ENCODE results near the gene WDR5. TPM values are rescaled to one million over a fixed set of nuclear protein-coding genes. Genes with fewer than 3 reads are reported as not detected.

WDR5 gene
- total and polyA plus RNA-seq, 9 of the 15 experiments (the other 6 are each of a cell fraction or from before 2014, with no cell fraction given), result 3.0 to 56.8 (median 38.6) TPM

DNA sequence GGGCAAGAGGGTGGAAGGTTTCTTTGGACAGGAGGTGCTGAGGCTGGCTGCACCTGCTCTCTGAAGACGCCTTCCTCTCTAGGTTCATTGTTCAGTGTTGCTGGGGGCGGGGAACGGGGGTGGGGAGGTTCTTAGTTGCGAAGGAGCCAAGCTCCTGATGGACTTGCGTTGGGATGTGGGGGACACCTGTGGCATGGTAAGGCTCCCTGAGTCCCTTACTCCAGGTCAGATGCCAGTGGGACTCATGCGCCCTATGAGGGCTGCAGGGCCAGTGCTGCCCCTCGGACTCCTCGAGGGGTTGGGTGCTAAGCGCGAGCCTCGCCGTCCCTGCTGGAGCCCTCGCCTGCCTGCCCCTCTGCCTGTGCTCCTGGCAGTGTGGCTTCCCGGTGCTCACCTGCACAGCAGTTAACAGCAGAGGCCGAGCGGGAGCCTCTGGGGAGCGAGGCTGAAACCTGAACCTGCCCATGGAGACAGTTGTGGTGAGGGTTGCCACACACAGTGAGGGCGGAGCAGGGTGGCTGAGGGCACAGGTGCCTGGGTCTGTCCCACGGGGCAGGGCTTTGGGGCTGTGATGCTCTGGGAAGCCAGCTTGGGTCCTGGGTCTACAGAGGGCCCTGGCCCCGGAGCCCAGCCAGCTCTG, 23.0 kb downstream of the WDR5 start:
- H3K36me3 ChIP-seq (ENCODE audit: control insufficient read depth, insufficient read depth, low read length), result peaks cover 60% of the 10 kb centered on the region
- intact Hi-C loops (cut with micrococcal nuclease), result no loop called here
- ATAC-seq, result peak; percentile 19; the same call in 1 of the 3 replicates
- no peak overlapping the region for H3K9ac ChIP-seq (ENCODE audit: insufficient read depth in 1 of 2, low read depth in 2 of 2, low read length in 2 of 2)
- no peak for FAIRE-seq
- H3K4me1 ChIP-seq (replicated peaks in 1 of 2; ENCODE audit: control insufficient read depth in 2 of 2, insufficient read depth in 2 of 2, low read length in 2 of 2), result peaks cover 0 to 20% of the 10 kb centered on the region in 2 experiments; a peak in 1 of 5 replicates
- no peaks in the 10 kb centered on the region for H4K20me1 ChIP-seq (replicated peaks; ENCODE audit: control insufficient read depth, insufficient read depth, low read length)
- no peak overlapping the region for H2AFZ ChIP-seq (ENCODE audit: low read depth, low read length)
- ChIA-PET POLR2A (interaction anchor here (0.5 to 0.8 kb wide), 2 partner anchors 11 to 282 kb away, joined by 3 read pairs; no protein-coding TSS in a partner anchor), CTCF (ENCODE audit: low intra/inter-chr PET ratio) (no interaction called here)
- in situ Hi-C loops (cut with MboI), result no loop called here
- no peaks in the 10 kb centered on the region; the same call in 1 of the 2 replicates for H3K9me3 ChIP-seq (replicated peaks; ENCODE audit: control insufficient read depth, insufficient read depth, low read depth, low read length)
- no peak overlapping the region for H3K4me2 ChIP-seq (ENCODE audit: insufficient read depth, low read length)
- no peaks in the 10 kb centered on the region for H3K9me1 ChIP-seq (ENCODE audit: control insufficient read depth, insufficient read depth, low read length)
- TF ChIP-seq POLR2G (IDR thresholded peaks at IDR 0.05; ENCODE audit: low read depth, low read length), result peak; percentile 61
- TF ChIP-seq CCNT2 (IDR thresholded peaks at IDR 0.05; ENCODE audit: borderline replicate concordance, extremely low read depth, insufficient read length, low read depth, low read length), result no peak
- TF ChIP-seq POLR2B (IDR thresholded peaks at IDR 0.05; ENCODE audit: low read depth, partially characterized antibody), result peak; percentile 15
- TF ChIP-seq, protein P1, sequence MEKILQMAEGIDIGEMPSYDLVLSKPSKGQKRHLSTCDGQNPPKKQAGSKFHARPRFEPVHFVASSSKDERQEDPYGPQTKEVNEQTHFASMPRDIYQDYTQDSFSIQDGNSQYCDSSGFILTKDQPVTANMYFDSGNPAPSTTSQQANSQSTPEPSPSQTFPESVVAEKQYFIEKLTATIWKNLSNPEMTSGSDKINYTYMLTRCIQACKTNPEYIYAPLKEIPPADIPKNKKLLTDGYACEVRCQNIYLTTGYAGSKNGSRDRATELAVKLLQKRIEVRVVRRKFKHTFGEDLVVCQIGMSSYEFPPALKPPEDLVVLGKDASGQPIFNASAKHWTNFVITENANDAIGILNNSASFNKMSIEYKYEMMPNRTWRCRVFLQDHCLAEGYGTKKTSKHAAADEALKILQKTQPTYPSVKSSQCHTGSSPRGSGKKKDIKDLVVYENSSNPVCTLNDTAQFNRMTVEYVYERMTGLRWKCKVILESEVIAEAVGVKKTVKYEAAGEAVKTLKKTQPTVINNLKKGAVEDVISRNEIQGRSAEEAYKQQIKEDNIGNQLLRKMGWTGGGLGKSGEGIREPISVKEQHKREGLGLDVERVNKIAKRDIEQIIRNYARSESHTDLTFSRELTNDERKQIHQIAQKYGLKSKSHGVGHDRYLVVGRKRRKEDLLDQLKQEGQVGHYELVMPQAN (IDR thresholded peaks at IDR 0.05; ENCODE audit: borderline replicate concordance), result no peak
- no peak overlapping the region for H3K27ac ChIP-seq (ENCODE audit: extremely low read depth, low read depth, low read length)
- H3K4me3 ChIP-seq, result no peak overlapping the region
- H3K27me3 ChIP-seq (ENCODE audit: control insufficient read depth in 2 of 2, insufficient read depth in 2 of 2, low read length in 2 of 2), result no peaks in the 10 kb centered on the region
- no TSS peak for BruUV-seq (replicated peaks)
- H3K79me2 ChIP-seq (ENCODE audit: control insufficient read depth, insufficient read depth, low read length), result no peaks in the 10 kb centered on the region
- no peak for DNase-seq (ENCODE audit: extremely low read depth in 1 of 4, low spot score in 3 of 4)
- WGBS (ENCODE audit: insufficient coverage, low coverage, missing lambda C conversion rate), result 95% methylated on average over 18 of the region's 20 CpGs

Measured in K562 (cell line).